DOHH2 (cell line): ENCODE results near the gene TTLL3.

Experiments used
- H3F3A ChIP-seq: fragments of 200-600 bp; sonication (generic), shearing (Covaris generic); 2 replicates; pipeline ENCODE4 v1.6.0; 2016; ENCODE audit warnings: antibody characterized with exemption, mild to moderate bottlenecking; ENCODE audit not compliant: control insufficient read depth, insufficient read depth
- H3K27ac ChIP-seq: fragments of 200-600 bp; sonication (generic); 2 replicates; pipeline ENCODE4 v1.5.1; 2014; ENCODE audit warnings: low read depth, mild to moderate bottlenecking, low read length, moderate library complexity
- H3K27me3 ChIP-seq: fragments of 200-600 bp; sonication (generic); 2 replicates; pipeline ENCODE4 v1.6.1; 2014; ENCODE audit warnings: mild to moderate bottlenecking, low read length, mixed read lengths; ENCODE audit not compliant: control insufficient read depth
- H3K36me3 ChIP-seq: fragments of 200-600 bp; sonication (generic); 2 replicates; pipeline ENCODE4 v1.6.1; 2014; ENCODE audit warnings: mild to moderate bottlenecking, low read length, moderate library complexity, mixed read lengths; ENCODE audit not compliant: control insufficient read depth
- H3K4me1 ChIP-seq: fragments of 200-600 bp; sonication (generic); 2 replicates; pipeline ENCODE4 v1.6.1; 2014; ENCODE audit warnings: mild to moderate bottlenecking, low read length, mixed read lengths; ENCODE audit not compliant: control insufficient read depth
- H3K4me2 ChIP-seq: fragments of 200-600 bp; sonication (generic); 2 replicates; pipeline ENCODE4 v1.6.0; 2014; ENCODE audit warnings: mild to moderate bottlenecking, low read length, moderate library complexity
- H3K4me3 ChIP-seq: fragments of 200-600 bp; sonication (generic); 2 replicates; pipeline ENCODE4 v1.5.1; 2014; ENCODE audit warnings: mild to moderate bottlenecking, low read length, mixed read lengths
- H3K79me2 ChIP-seq: fragments of 200-600 bp; sonication (generic); 2 replicates; pipeline ENCODE4 v1.6.1; 2014; ENCODE audit warnings: mild to moderate bottlenecking, low read length, mixed read lengths; ENCODE audit not compliant: control insufficient read depth
- H3K9me2 ChIP-seq: fragments of 200-600 bp; sonication (generic); replicated peaks from 2 replicates; pipeline ENCODE4 v1.6.1; 2014; ENCODE audit warnings: mild to moderate bottlenecking, low read length, mixed read lengths; ENCODE audit not compliant: control insufficient read depth
- H3K9me3 ChIP-seq: fragments of 200-600 bp; sonication (generic); 2 replicates; pipeline ENCODE4 v1.6.1; 2014; ENCODE audit warnings: antibody characterized with exemption, low read length, mixed read lengths; ENCODE audit not compliant: control insufficient read depth, insufficient read depth
- H4K20me1 ChIP-seq: fragments of 200-600 bp; sonication (generic); 2 replicates; pipeline ENCODE4 v1.6.0; 2014; ENCODE audit warnings: low read depth, mild to moderate bottlenecking, antibody characterized with exemption, low read length, moderate library complexity; ENCODE audit not compliant: control insufficient read depth, insufficient read depth
- CTCF ChIP-seq: fragments of 200-600 bp; sonication (generic); IDR thresholded peaks from one replicate; pipeline ENCODE4 v1.5.1; 2014; ENCODE audit warnings: antibody characterized with exemption, mild to moderate bottlenecking, low read depth, low read length; ENCODE audit not compliant: poor library complexity, severe bottlenecking
- EZH2phosphoT487 ChIP-seq: fragments of 200-600 bp; sonication (generic); IDR thresholded peaks from 2 replicates; pipeline ENCODE4 v1.6.1; 2017; ENCODE audit warnings: borderline replicate concordance, mild to moderate bottlenecking, antibody characterized with exemption, low read length, moderate library complexity, mixed read lengths

The TTLL3 gene

GRCh38 chr3:9855594-9855993 lies 45.5 kb downstream of the TTLL3 start:
- H3K4me2 ChIP-seq, result no peak overlapping the region
- H3K9me2 ChIP-seq, result no peaks in the 10 kb centered on the region
- TF ChIP-seq EZH2phosphoT487 (no peak), CTCF (no peak)

GRCh38 chr3:9859530-9860025 lies 49.5 kb downstream of the TTLL3 start:
- no peaks in the 10 kb centered on the region for H3K9me3 ChIP-seq
- no peaks in the 10 kb centered on the region for H3K4me1 ChIP-seq
- H3K4me3 ChIP-seq, result no peak overlapping the region
- no peaks in the 10 kb centered on the region for H3K79me2 ChIP-seq
- no peaks in the 10 kb centered on the region for H3K36me3 ChIP-seq
- H3K27me3 ChIP-seq, result peaks cover 7% of the 10 kb centered on the region
- no peaks in the 10 kb centered on the region for H3F3A ChIP-seq
- H3K4me2 ChIP-seq, result no peak overlapping the region
- H3K27ac ChIP-seq, result no peak overlapping the region
- no peaks in the 10 kb centered on the region for H3K9me2 ChIP-seq
- no peak for TF ChIP-seq CTCF
- TF ChIP-seq EZH2phosphoT487, result no peak
- H4K20me1 ChIP-seq, result no peaks in the 10 kb centered on the region

More at GRCh38 chr3:9855594-9855993, 45.5 kb downstream of the TTLL3 start:
- Histone ChIP-seq H3K4me1 (no peaks in the 10 kb centered on the region), H3K27ac (no peak overlapping the region), H3K27me3 (peaks cover 4% of the 10 kb centered on the region; the same call in 1 of the 2 replicates), H3K9me3 (no peaks in the 10 kb centered on the region), H4K20me1 (no peaks in the 10 kb centered on the region), H3K36me3 (no peaks in the 10 kb centered on the region), H3K4me3 (no peak overlapping the region), H3K79me2 (no peaks in the 10 kb centered on the region), H3F3A (no peaks in the 10 kb centered on the region)

GRCh38 chr3:9861201-9861600 lies 51.1 kb downstream of the TTLL3 start:
- H3K79me2 ChIP-seq, result no peaks in the 10 kb centered on the region
- no peak overlapping the region for H3K4me2 ChIP-seq
- no peaks in the 10 kb centered on the region for H3K9me2 ChIP-seq
- H3K27me3 ChIP-seq, result peaks cover 7% of the 10 kb centered on the region
- H3K4me3 ChIP-seq, result no peak overlapping the region
- H3K9me3 ChIP-seq, result no peaks in the 10 kb centered on the region
- no peaks in the 10 kb centered on the region for H3K4me1 ChIP-seq
- H3K27ac ChIP-seq, result no peak overlapping the region
- TF ChIP-seq CTCF, result no peak
- no peak for TF ChIP-seq EZH2phosphoT487
- no peaks in the 10 kb centered on the region for H3K36me3 ChIP-seq
- H4K20me1 ChIP-seq, result no peaks in the 10 kb centered on the region
- no peaks in the 10 kb centered on the region for H3F3A ChIP-seq
